Kidney tubule cell (primary cell): ENCODE results near the gene RFTN1.

Experiments
- DNase-seq: peaks from one replicate; pipeline ENCODE4 v3.0.0-alpha.2; 2018; ENCODE audit warnings: low spot score

Gene RFTN1

GRCh38 chr3:16375891-16376290, 137.6 kb downstream of the RFTN1 start:
- DNase-seq, result no peak

GRCh38 chr3:16374935-16375245, 138.6 kb downstream of the RFTN1 start:
- no peak for DNase-seq

- peak; percentile 83 for DNase-seq
Measured at GRCh38 chr3:16374047-16374934, 139.2 kb downstream of the RFTN1 start.

- DNase-seq, result no peak
Measured at GRCh38 chr3:16373341-16373946, 140.1 kb downstream of the RFTN1 start.

GRCh38 chr3:16372362-16373292, 140.9 kb downstream of the RFTN1 start:
- DNase-seq, result peak; percentile 43

- DNase-seq, result peak; percentile 26
Measured at GRCh38 chr3:16370872-16371740, 142.4 kb downstream of the RFTN1 start.

GRCh38 chr3:16370503-16370871, 143.0 kb downstream of the RFTN1 start:
- no peak for DNase-seq

- DNase-seq, result peak; percentile 73
Measured at GRCh38 chr3:16369885-16370284, 143.6 kb downstream of the RFTN1 start.

GRCh38 chr3:16369276-16369675, 144.2 kb downstream of the RFTN1 start:
- DNase-seq, result peak; percentile 58

GRCh38 chr3:16366581-16366980, 146.9 kb downstream of the RFTN1 start:
- no peak for DNase-seq

- DNase-seq, result no peak
Measured at GRCh38 chr3:16365491-16366128, 147.9 kb downstream of the RFTN1 start.

- no peak for DNase-seq
Measured at GRCh38 chr3:16364963-16365362, 148.5 kb downstream of the RFTN1 start.

GRCh38 chr3:16364323-16364722, 149.2 kb downstream of the RFTN1 start:
- no peak for DNase-seq

GRCh38 chr3:16363636-16364035, 149.9 kb downstream of the RFTN1 start:
- DNase-seq, result no peak

GRCh38 chr3:16362770-16363169, 150.7 kb downstream of the RFTN1 start:
- peak; percentile 21 for DNase-seq

GRCh38 chr3:16361087-16361486, 152.4 kb downstream of the RFTN1 start:
- DNase-seq, result no peak

- DNase-seq, result no peak
Measured at GRCh38 chr3:16359331-16359730, 154.2 kb downstream of the RFTN1 start.

- DNase-seq, result no peak
Measured at GRCh38 chr3:16358336-16358735, 155.2 kb downstream of the RFTN1 start.

- DNase-seq, result peak; percentile 49
Measured at GRCh38 chr3:16357186-16358121, 156.0 kb downstream of the RFTN1 start.

- no peak for DNase-seq
Measured at GRCh38 chr3:16355828-16356227, 157.7 kb downstream of the RFTN1 start.
